DND-41 (cell line): ENCODE measurements around the gene DDX20.

Experiments
- EZH2 ChIP-seq: IDR thresholded peaks from 3 replicates; pipeline ENCODE4 v1.6.1; 2012; ENCODE audit warnings: borderline replicate concordance, low read depth, mild to moderate bottlenecking, moderate library complexity, low read length, inconsistent platforms; ENCODE audit not compliant: severe bottlenecking
- TF ChIP-seq, protein P1 (sequence below): IDR thresholded peaks from 2 replicates; pipeline ENCODE4 v1.5.1; 2012; ENCODE audit warnings: borderline replicate concordance, low read length, moderate library complexity, mild to moderate bottlenecking; ENCODE audit not compliant: poor library complexity, severe bottlenecking; ENCODE audit errors: extremely low read depth

DNA sequence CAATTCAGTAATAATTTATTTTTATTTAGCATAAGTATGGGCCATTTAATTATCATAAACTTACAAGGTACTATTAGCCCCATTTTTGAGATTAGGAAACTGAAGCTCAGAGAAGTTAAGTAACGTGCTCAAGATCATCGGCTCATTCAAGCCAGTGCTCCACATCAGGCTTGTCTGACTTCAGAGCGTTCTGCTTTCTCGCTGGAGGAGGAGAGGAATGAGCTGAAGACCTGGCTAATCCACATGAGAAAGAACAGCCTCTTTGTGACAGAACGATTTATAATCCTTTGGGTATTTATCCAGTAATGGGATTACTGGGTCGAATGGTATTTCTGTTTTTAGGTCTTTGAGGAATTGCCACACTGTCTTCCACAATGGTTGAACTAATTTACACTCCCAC lies 39.7 kb downstream of the DDX20 start:
- TF ChIP-seq, protein P1, sequence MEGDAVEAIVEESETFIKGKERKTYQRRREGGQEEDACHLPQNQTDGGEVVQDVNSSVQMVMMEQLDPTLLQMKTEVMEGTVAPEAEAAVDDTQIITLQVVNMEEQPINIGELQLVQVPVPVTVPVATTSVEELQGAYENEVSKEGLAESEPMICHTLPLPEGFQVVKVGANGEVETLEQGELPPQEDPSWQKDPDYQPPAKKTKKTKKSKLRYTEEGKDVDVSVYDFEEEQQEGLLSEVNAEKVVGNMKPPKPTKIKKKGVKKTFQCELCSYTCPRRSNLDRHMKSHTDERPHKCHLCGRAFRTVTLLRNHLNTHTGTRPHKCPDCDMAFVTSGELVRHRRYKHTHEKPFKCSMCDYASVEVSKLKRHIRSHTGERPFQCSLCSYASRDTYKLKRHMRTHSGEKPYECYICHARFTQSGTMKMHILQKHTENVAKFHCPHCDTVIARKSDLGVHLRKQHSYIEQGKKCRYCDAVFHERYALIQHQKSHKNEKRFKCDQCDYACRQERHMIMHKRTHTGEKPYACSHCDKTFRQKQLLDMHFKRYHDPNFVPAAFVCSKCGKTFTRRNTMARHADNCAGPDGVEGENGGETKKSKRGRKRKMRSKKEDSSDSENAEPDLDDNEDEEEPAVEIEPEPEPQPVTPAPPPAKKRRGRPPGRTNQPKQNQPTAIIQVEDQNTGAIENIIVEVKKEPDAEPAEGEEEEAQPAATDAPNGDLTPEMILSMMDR: no peak
- TF ChIP-seq EZH2: no peak
